Ascending aorta (tissue), 2 donors: ENCODE data around the gene MRPL52. TPM values are rescaled to one million over a fixed set of nuclear protein-coding genes. Genes with fewer than 3 reads are reported as not detected.
A peak's percentile ranks its signal among the peaks of the same experiment; 100 is the strongest.

ENCODE experiments used
- DNase-seq, 2 donors: peaks; one replicate each; pipeline ENCODE4 v3.0.0-alpha.2; 2019; ENCODE audit warnings: low spot score in 2 of 2
- H3K27ac ChIP-seq, 2 donors: fragments of 200-600 bp; sonication (generic); one replicate each; pipeline ENCODE4 v1.5.1; 2016 to 2017; ENCODE audit warnings: mild to moderate bottlenecking in 1 of 2
- H3K27me3 ChIP-seq: fragments of 200-600 bp; sonication (generic); one replicate; pipeline ENCODE4 v1.5.1; 2017
- H3K36me3 ChIP-seq, 2 donors: fragments of 200-600 bp; sonication (generic); one replicate each; pipeline ENCODE4 v1.5.1; 2016
- H3K4me1 ChIP-seq, 2 donors: fragments of 200-600 bp; sonication (generic); one replicate each; pipeline ENCODE4 v1.5.1; 2016 to 2017; ENCODE audit warnings: mild to moderate bottlenecking in 1 of 2
- H3K4me3 ChIP-seq, 2 donors: fragments of 200-600 bp; sonication (generic); one replicate each; pipeline ENCODE4 v1.5.1; 2016 to 2017; ENCODE audit warnings: mild to moderate bottlenecking in 1 of 2
- H3K9me3 ChIP-seq, 2 donors: fragments of 200-600 bp; sonication (generic); one replicate each; pipeline ENCODE4 v1.5.1; 2016
- CTCF ChIP-seq, 3 experiments: fragments of 200-600 bp in 2 of 3; fragments of 450-650 bp in 1 of 3; sonication (generic) in 2 of 3; IDR thresholded peaks; one replicate each; pipeline ENCODE4 v1.5.1; 2016 to 2019; ENCODE audit warnings: antibody characterized with exemption in 3 of 3, mild to moderate bottlenecking in 1 of 3, moderate library complexity in 1 of 3
- intact Hi-C: fragments of 100-400 bp; cut with DNase I; formaldehyde crosslinking; loops from one replicate; pipeline ENCODE4 v1.15.1; 2023
- total RNA-seq: library from RNA; depleted of rRNA; stranded (reverse); fragments of >200 nt; gene quantifications from one replicate; pipeline ENCODE4 v1.1.0, GENCODE V29; 2016

The MRPL52 gene
- total RNA-seq, 1 donor from 2014 or later, result 6.6 TPM

DNA sequence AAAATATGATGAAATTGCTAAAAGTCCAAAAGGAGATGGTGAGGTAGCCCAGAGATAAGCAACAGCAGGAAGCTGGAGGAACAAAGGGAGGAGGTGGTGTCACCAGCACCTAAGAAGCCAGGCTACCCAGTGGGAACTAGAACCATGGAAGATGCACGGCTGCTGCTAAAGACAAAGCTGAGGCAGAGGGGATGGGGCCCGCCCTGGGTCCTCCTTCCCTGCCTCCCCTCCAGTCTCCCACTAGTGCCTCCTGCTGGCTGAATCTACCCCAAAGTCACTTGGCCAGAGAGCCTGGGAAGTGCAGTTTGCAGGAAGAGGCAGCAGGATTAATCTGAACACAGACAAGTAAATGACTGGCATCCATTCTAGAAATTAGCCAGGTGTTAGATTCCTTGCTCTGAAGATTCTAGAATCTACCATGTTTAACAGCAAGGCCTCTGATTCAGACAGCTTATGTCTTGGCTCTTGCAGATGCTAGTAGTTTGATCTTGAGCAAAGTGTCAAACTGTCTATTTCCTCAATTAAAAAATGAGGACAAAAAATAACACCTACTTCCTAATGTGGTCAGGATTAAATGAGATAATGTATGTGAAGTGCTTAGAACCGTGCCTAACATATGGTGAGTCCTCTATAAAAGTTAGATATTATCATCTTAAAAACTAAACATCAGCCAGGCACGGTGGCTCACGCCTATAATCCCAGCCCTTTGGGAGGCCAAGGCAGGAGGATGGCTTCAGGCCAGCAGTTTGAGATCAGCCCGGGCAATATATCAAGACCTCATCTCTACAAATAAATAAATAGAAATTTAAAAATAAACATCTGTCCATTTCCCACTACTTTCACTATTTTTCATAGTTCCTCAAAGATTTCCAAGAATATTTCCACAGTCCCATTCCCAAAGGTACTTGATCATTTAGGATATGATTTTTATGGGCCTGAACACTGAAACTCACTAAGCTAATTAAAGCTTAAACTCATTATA lies 36.0 kb downstream of the MRPL52 start:
- Histone ChIP-seq H3K9me3 (no peaks in the 10 kb centered on the region), H3K4me1 (peaks cover 5 to 7% of the 10 kb centered on the region in 2 donors), H3K4me3 (no peak overlapping the region), H3K27ac (no peak overlapping the region), H3K27me3 (no peaks in the 10 kb centered on the region), H3K36me3 (no peaks in the 10 kb centered on the region)
- no peak for DNase-seq
- intact Hi-C loops, result no loop called here
- TF ChIP-seq CTCF (IDR thresholded peaks at IDR 0.05), result no peak

GRCh38 chr14:22866874-22867273 lies 37.2 kb downstream of the MRPL52 start:
- no peak for TF ChIP-seq CTCF (IDR thresholded peaks at IDR 0.05)
- Histone ChIP-seq H3K36me3 (no peaks in the 10 kb centered on the region), H3K9me3 (no peaks in the 10 kb centered on the region), H3K4me1 (peaks cover 5 to 9% of the 10 kb centered on the region in 2 donors), H3K27ac (no peak overlapping the region), H3K4me3 (no peak overlapping the region), H3K27me3 (no peaks in the 10 kb centered on the region)
- intact Hi-C loops, result no loop called here
- no peak for DNase-seq

DNA sequence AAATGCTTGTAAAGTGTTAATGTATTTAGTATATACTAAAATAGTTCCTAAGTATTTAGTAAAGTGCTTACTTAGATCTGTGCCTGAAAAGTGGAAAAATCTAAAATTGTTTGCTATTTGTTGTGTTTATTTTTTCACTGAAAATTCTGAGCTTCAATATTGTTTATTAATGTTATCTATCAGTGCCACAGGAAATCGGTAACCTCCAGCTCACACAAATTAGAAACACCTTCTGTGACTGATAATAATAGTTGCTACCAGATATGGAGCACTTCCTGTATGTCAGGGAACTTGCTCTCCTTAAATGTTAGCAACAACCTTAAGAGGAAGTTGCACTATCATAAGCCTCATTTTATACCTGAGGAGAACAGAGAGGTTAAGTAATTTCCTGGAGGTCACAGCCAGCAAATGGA lies 41.1 kb downstream of the MRPL52 start:
- Histone ChIP-seq H3K4me3 (peak overlapping the region; percentile 95 to 100), H3K36me3 (peaks cover 26% of the 10 kb centered on the region in 2 donors), H3K27me3 (no peaks in the 10 kb centered on the region), H3K4me1 (peaks cover 12 to 24% of the 10 kb centered on the region in 2 donors), H3K9me3 (no peaks in the 10 kb centered on the region), H3K27ac (peak overlapping the region; percentile 99 to 100)
- no peak for DNase-seq
- no peak for TF ChIP-seq CTCF (IDR thresholded peaks at IDR 0.05)
- intact Hi-C loops, result loop anchor here (1.0 to 5.0 kb wide), 7 partner anchors 20 to 1496 kb away; partner anchors contain the start of genes ACIN1, C14orf119, MMP14 and NFATC4

GRCh38 chr14:22871224-22872032 lies 41.7 kb downstream of the MRPL52 start, which contains the start of gene LRP10:
Gene LRP10 (plus strand): TSS chr14:22871740. CDS start chr14:22872304, 564 bp downstream.
- peaks cover 32% of the 10 kb centered on the region in 2 donors for H3K36me3 ChIP-seq
- TF ChIP-seq CTCF (IDR thresholded peaks at IDR 0.05), result peak in 1 of 3 experiments; percentile 4
- H3K27me3 ChIP-seq, result no peaks in the 10 kb centered on the region
- H3K4me3 ChIP-seq, result peak within 1 kb of the TSS; percentile 95 to 100
- intact Hi-C loops, result loop anchor here (1.0 to 5.0 kb wide), 9 partner anchors 15 to 1496 kb away; partner anchors contain the start of genes ACIN1, C14orf119, MMP14 and NFATC4
- no peaks in the 10 kb centered on the region for H3K9me3 ChIP-seq
- peaks cover 12 to 24% of the 10 kb centered on the region in 2 donors for H3K4me1 ChIP-seq
- peak within 1 kb of the TSS; percentile 99 to 100 for H3K27ac ChIP-seq
- DNase-seq, result peak; percentile 74 to 97
